ENCODE results near the gene SLC7A6.
A peak's percentile ranks its signal among the peaks of the same experiment; 100 is the strongest.

Gene SLC7A6

DNA sequence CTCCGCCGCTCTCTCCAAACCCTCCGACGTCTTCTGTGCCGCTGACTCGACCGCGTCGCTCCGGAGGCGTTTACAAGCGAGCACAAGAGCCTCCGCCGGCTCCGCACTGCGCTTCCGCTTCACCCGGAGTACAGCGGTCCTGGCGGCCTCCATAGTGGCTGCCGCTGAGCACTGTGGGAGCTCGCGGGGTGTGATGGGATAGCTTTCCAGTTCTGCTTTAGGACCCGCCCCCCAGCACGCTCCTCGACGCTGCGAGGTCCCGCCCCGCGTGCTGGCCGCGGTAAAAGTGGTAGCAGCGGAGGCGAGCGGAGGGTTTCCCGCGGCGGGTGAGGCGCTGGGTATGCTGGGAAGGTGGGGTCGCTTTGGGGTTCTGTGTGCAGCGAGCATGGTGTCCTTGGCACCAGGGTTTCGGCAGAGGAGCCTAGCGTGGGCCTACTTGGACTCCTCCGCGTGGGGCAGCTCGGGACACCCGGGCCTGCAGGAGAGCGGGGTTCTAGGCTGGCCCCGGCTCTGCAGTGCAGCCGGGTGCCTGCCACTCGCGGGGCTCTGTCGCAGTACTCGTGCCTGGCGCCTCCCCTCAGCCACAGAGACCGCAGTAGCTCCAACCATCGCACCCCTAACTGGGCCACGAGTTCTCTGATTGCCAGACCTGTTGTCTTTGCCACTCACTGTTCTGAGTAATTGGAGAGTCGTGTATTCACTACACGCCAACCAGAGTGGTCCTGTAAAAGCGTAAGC is 46.6 kb downstream of the SLC7A6 start, which contains the start of the genes PRMT7 and SLC7A6OS:
PRMT7 (plus strand) TSS at position 246 of the 738 bp plus-strand sequence. CDS start 4,961 bp downstream, outside the sequence.
SLC7A6OS (minus strand) TSS at position 173 of the 738 bp plus-strand sequence; CDS start at position 153, 20 bp downstream.
- peak; percentile 81 for DNase-seq

DNA sequence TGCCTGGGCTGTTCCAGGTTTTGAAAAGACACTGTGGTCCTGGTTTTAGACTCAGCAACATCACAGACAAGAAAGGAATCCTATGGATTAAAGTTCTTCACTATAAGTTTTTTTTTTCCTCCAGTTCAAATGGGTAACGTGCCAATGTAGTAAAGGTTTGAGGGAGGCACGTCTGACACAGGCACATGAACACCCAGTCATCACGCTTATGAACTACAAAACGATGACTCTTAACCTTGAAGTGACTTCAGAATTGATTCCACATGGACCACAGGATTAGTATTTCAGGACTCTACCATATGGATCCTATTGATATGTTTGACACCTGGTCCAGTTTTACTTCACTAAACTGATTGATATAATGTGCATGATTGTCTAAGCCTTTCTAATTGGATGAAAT is 48.8 kb downstream of the SLC7A6 start:
- no peak for DNase-seq

DNA sequence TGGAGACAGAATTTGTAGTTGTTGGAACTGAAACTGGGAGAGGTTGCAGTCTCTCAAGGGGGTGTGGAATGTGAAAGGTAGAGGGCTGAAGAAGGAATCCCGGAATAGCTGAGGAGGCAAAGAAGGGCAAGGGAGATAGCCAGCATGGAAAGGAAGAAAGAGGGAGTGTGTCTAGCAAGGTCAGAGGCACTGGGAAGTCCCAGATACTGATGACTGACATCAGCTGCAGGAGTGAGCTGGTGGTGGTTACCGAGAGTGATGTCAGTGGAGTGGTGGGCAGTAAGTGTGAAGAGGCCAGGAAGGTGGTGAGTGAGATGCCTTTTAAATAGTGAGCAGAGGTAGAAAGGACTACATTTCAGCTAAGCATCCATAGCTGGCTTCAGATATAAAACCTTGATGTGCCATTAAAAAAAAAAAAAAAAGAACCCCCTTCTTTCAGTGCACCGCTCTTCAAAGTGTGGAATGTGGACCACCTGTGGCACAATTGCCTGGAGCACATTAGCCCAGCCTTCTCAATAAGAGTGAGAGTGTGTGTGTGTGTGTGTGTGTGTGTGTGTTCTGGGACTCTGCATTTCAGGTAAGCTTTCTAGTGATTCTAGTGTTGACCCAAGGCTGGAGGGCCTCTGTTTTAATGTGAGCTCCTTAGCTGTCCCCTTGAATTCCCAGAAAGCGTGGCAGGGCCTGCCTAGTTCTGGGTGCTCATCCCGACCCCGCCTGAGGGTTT is 55.0 kb downstream of the SLC7A6 start:
- no peak for DNase-seq

DNA sequence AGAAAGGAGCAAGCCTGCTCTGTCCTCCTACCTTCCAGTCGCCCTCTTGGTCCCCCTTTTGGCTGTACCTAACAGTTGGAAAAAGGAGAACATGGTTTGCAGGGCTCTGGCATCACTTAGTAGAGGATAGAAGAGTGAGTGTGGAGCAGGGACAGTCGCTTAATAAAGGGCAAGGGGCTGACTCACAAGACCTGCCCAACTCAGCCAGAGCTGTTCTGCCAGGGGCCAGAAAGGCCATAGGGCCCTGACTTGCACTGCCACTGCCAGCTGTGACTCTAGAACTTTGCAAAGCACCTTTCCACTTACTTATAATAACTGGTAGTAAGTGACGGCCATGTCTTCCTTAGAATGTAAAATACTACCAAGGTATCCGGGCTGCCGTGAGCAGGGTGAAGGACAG is 60.0 kb downstream of the SLC7A6 start:
- no peak for DNase-seq

DNA sequence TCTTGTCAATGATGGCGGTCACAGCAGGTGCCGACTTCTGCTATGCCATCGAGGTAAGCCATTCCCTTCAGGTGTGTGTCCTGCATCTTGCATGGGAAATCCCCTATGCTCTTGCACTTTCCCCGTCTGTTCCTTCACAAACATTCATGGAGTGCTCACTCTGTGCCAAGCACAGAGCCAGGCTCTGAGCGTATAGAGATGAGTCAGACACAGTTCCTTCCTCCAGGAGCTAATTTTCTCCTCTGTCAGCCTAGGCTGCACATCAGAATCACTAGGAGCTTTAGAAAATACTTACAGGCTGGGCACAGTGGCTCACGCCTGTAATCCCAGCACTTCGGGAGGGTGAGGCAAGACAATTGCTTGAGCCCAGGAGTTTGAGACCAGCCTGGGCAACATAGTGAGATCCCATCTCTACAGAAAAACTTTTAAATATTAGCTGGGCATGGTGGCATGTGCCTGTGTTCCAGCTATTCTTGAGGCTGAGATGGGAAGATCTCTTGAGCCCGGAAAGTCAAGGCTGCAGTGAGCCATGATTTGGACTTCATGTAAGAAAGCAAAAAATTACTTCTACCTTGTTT is 60.5 kb downstream of the SLC7A6 start:
- DNase-seq, result no peak

DNA sequence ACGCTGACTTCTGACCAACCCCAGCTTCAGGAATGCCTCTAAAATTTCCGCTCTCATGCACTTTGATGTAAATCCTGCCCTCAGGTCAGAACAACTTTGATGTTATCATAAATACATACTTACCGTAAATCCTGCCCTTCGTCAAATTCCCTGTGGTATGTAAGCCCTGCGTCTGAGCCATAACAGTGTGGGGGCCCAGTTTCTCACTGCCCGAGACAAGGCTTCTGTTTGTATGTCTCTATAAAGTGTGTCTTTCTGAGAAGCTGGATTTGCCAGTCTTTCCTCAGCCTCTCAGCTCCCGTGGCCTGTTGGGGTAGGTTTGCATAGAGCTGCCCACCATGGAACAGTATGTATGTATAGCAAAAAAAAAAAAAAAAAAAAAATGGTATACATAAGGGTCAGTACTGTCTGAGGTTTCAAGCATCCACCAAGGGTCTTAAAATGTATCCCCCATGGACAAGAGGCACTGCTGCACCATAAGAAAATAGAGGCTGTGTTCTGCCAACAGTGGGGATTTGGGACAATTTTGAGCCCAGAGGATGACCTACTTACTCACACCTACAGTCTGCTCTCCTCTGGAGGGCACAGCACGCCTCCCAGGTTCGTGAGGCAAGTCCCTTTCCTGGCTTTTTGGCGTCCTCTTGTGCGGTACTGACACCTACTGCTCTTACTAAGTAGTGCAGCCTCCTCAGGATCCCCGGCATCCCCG is 64.0 kb downstream of the SLC7A6 start:
- DNase-seq, result peak; percentile 76

DNA sequence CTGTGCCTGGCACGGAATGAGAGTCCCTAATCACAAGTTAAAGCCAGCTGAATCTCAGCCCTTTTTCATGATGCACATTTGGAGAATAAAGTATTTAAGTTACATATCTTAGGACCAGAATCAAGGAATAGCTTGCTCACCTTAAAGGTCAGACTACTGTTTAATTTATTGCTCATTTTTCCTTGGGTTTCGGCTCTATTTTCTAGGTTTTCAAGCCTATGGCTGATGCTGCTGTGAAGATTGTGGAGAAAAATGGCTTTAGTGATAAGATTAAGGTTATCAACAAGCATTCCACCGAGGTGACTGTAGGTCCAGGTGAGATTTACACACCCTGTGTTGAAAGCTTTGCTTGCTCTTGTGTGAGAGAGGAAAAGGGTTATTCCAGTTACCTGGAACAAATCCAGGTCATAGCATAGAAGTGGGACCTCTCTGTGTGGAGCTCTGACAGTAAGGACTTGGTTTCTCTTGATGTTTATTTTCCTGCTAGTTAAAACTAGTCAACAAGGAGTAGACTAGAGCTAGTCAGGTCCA is 64.6 kb downstream of the SLC7A6 start:
- no peak for DNase-seq

DNA sequence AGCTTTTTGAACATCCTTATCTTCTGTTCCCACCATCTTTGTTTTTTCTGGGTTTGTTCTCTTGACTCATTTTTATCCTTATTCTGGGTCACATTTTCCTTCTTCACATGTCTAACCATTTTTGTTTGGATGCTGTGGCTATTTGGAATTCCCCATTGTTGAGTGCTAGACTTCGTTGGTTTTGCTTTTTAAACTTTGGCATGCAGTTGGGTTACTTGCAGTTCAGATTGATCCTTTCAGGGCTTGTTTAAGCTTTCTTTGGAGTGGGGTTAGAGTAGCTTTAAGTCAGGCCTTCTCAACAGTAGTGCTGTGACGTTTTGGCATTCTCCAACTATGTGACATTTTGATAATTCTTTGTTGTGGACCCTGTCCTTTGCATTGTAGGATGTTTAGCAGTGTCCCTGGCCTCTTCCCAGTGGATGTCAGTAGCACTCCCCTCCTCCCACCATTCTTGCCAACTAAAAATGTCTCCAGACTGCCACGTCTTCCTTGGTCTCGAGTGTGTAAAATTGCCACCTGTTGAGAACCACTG is 67.6 kb downstream of the SLC7A6 start:
- no peak for DNase-seq

DNA sequence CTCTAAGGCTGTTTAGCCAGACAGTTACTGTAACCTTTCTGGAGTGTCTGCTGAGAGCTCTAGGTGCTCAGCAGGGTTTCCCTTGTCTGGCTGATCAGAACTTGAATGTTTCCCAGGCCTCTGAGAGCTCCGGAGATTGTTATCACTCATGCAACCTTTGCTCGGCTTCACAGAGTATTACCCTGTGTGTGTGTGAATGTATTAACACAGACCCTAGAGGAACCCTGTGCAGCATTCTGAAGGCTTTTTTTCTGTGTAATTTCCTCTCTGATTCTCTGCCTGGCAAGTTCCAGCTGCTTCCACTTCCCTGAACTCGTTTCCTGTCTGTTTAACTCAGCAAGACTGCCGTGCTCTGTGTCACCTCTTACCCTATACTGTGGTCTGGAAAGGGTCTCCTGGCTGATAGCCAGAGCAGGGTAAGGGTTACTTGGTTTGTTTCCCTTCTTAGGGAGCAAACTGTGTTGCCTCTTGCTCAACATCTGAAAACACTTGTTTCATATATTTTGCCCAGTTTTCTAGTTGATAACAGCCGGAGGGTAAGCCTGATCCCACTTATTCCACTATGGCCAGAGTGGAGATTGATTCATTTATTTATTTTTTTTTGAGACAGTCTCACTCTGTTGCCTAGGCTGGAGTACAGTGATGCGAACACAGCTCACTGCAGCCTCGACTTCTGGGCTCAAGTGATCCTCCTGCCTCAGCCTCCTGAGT is 68.2 kb downstream of the SLC7A6 start:
- no peak for DNase-seq

DNA sequence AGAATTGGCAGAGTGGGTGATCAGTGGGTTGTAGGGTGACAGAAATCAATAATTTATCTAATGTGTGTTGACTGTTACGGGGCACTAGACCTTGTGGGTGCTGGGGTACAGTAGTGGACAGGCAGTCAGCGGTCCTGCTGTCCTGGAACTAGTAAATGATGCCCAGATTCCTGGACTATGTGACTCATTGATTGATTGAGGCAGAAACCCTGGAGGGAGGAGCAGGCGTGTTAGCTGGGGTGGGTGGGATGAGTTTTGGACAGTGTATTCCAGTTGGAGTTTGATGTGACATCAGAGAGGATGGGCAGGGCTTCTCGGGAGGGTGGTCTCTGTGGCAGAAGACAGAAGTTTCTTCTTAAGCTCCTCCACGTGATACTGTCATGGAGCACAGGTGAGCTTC is 70.8 kb downstream of the SLC7A6 start:
- DNase-seq, result no peak

DNA sequence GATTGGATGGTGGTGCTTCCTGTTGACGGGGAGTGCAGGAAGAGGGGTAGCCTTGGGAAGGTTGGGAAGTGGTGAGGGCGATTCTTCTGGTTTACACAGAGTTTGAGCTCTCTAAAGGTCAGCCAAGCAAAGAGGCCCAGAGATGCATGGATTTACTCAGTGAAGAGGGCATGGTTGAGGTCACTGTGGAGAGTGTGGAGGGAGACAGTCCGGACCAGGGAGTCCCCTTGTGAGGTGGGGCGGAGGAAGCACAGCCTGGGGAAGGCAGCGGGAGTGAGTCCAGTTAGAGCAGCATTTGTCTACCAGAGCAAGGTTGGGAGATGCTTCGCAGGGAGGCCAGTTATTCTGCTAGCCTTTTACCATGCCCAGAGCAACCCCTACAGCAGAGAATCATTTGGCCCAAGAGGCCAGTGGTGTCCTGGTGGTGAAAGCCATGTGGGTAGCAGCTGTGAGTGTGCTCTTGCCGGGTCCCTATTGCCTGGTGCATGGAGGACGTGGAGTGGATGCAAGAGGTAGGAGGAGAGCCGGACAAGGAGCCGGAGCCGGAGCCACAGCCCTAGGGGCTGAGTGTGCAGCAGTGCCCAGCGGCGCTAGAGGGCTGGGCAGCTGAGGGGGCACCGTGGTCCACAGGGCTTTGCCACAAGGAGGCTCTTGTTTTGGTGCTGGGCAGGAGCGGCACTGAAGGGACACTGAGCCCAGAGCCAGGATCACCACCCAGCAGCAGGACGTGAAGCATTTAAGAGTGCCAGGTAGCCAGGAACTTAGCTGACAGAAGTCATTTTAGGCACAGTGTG is 74.2 kb downstream of the SLC7A6 start:
- no peak for DNase-seq

DNA sequence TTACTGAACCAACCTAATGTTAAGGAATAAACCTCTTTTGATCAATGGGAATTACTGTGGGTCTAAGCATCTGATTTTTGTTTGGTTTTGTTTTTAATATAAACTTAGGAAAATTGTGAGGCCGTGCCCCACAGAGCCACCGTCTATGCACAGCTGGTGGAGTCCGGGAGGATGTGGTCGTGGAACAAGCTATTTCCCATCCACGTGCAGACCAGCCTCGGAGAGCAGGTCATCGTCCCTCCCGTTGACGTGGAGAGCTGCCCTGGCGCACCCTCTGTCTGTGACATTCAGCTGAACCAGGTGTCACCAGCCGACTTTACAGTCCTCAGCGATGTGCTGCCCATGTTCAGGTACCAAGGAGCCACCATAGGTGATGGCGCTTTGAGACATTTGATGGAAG is 74.9 kb downstream of the SLC7A6 start:
- DNase-seq, result no peak

DNA sequence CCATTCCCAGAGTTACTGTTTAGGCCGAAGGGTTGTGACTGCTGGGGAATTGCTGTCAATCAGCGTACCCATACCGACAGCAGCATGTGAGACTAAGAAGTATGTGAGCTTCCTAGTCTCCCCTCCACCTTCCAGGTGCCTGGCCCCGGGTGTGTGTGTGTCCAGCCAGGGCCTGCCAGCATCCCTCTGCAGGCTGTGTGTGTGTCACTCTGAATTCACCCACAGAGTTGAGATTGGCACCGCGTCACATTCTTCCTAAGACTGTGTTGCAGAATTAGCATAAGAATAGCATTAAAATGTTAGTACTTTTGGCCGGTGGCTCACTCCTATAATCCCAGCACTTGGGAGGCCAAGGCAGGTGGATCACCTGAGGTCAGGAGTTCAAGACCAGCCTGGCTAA is 78.3 kb downstream of the SLC7A6 start:
- no peak for DNase-seq

DNA sequence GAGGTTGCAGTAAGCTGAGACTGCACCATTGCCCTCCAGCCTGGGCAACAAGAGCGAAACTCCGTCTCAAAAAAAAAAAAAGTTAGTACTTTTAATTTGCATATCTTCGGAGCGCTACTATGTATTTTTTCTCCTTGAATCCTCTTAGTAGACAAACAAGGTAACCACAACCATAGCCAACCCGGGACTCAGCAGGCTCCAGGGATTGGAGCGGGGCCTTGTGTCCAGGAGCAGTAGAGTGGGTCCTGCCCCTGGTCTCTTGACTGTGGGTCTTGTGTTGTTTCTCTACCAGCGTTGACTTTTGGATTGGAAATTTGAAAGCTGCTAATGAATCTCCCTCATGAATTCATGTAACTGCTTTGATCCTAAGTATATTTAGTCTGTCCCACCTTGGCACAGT is 78.8 kb downstream of the SLC7A6 start:
- DNase-seq, result no peak

DNA sequence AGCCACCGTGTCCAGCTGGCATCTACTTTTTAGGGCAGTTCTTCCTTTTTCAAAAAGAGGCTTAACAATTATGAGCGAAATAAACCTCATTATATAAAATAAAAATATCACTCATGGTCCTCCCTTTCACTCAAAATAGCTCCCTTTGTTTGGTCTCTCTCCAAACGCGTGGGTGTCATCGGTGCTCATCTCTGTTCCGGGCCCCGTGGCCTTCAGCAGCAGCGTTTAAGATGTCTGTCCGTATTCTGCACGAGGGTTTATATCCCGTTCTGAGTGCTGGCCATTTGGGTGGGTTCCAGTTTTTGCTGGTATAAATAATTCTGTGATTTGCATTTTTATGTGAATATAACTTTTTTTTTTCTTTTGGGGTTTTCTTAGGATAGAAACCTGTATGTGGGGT is 79.9 kb downstream of the SLC7A6 start:
- DNase-seq, result no peak

DNA sequence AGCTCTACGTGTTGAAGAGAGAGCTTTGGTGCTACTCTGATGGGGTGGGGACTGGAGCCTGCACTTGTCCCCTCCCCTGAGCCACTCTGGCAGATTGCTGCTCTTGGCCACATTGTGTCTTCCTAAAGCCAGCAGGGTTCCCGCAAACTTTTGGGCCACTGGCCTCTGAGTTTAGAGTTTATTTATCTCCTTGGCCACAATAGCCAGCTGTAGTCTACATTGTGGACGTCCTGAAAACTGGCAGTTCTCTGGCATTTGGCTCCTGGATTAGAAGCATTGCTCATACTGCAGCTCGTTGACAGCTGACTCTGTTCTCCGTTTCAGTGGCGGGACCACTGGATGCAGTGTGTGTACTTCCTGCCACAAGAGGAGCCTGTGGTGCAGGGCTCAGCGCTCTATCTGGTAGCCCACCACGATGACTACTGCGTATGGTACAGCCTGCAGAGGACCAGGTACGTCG is 81.1 kb downstream of the SLC7A6 start:
- no peak for DNase-seq

DNA sequence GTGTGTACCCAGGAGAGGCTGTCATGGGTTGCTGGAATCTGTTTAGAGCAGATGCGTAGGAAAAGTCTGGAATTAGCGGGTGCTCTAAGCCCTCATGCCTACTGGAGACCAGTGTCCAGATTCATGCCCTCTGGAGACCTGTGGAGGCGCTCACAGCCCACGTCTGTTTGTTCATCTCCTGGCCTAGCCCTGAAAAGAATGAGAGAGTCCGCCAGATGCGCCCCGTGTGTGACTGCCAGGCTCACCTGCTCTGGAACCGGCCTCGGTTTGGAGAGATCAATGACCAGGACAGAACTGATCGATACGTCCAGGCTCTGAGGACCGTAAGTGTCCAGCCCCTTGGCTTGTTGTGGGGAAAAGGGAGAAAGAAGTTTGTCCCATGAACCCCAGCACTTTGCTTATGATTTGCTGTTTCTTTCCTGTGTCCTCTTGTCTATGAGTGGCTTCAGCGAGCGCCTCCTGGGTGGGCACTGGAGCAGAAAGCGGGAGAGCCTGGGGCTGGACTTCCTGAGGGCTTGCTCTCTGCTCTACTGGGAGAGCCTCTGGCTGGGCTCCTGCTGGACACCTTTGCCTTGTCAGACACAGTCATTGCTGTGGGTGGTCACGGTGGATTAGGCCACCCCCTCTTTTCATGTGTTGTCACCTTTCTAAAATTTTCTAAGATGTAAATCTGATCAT is 81.8 kb downstream of the SLC7A6 start:
- no peak for DNase-seq

DNA sequence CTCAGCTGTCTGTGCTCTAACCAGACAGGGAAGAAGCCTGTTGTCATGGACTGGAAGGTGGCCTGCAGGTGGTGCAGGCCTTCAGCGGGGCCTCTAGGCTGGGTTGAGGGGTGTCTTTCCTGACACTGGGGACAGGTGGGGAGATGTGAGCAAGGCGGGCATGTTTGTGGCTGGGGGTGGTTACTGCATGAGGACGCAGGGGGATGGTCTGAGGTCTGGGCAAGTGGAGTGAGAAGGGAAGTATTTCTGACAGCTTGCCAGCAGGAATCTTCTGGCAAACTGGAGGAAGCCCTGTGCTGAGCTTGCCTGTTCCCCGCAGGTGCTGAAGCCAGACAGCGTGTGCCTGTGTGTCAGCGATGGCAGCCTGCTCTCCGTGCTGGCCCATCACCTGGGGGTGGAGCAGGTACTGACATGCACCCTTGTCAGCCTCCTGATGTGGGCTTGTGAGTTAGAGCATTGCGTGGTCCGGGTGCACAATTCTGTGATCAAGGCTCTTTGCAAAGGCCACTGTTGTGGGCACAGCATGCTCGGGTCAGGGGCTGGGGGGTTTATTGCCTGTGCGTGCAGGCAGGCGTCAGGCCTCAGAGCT is 82.7 kb downstream of the SLC7A6 start:
- DNase-seq, result no peak

DNA sequence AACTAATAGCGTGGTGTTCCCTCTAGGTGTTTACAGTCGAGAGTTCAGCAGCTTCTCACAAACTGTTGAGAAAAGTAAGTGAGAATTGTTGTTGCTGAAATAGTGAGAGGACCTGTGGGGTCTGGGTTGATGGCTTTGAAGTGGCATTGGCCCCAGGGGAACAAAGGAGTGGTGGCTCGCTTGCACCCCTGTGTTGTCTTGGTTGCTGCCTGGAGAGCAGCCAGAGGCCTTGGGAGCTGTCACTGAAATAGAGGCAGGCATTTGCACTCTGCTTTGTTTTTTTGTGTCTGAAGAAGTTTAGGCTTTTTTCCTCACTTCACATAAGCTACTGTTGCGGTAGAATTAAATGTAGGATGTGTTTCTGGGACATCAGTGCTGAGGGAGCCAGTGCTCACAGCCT is 83.3 kb downstream of the SLC7A6 start:
- DNase-seq, result no peak
